Measurements from ENCODE around the gene EXOC8.

The EXOC8 gene

DNA sequence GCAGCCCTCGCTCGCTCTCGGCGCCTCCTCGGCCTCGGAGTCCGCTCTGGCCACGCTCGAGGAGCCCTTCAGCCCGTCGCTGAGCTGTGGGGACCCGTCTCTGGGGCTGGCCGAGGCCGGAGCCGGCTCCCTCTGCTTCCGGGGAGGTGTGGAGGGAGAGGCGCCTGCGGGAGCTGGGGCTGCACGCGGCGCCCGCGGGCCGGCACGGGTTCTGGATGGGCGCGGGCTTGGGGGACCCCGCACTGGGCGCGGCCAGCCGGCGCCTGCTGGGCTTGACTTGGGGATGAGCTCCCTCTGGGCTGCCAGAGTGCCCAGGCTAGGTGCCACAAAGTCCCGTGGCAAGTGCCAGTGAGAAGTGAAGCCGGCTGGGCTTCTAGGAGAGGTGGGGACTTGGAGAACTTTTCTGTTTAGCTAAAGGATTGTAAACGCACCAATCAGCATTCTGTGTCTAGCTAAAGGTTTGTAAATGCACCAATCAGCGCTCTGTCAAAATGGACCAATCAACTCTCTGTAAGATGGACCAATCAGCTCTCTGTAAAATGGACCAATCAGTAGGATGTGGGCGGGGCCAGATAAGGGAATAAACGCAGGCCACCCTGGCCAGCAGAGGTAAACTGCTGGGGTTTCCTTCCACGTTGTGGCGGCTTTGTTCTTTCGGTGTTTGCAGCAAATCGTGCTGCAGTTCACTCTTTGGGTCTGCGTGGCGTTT is 20.2 kb downstream of the EXOC8 start:
- no peak overlapping the region for H3K4me3 ChIP-seq (ENCODE audit: low read length)
- TF ChIP-seq, protein P1, sequence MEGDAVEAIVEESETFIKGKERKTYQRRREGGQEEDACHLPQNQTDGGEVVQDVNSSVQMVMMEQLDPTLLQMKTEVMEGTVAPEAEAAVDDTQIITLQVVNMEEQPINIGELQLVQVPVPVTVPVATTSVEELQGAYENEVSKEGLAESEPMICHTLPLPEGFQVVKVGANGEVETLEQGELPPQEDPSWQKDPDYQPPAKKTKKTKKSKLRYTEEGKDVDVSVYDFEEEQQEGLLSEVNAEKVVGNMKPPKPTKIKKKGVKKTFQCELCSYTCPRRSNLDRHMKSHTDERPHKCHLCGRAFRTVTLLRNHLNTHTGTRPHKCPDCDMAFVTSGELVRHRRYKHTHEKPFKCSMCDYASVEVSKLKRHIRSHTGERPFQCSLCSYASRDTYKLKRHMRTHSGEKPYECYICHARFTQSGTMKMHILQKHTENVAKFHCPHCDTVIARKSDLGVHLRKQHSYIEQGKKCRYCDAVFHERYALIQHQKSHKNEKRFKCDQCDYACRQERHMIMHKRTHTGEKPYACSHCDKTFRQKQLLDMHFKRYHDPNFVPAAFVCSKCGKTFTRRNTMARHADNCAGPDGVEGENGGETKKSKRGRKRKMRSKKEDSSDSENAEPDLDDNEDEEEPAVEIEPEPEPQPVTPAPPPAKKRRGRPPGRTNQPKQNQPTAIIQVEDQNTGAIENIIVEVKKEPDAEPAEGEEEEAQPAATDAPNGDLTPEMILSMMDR (conservative IDR thresholded peaks at IDR 0.05; ENCODE audit: low read depth, low read length), result no peak
- DNase-seq (ENCODE audit: low read depth), result no peak

DNA sequence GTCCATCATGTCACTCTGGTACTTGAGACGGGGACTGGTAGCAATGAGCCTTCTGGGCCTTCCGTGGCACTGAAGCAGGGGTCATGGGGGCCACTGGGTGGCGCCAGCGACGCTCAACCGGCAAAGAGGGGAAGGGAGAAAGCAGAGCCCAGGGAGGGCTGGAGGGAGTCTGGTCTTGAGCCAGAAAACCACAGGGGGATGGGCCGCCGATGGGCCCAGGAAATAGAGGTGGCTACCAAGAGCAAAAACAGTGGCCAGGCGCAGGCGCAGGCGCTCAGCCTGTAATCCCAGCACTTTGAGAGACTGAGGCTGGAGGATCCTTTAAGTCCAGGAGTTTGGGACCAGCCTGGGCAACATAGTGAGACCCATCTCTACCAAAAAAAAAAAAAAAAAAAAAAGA is 21.8 kb downstream of the EXOC8 start:
- no peak for DNase-seq (ENCODE audit: low read depth)

DNA sequence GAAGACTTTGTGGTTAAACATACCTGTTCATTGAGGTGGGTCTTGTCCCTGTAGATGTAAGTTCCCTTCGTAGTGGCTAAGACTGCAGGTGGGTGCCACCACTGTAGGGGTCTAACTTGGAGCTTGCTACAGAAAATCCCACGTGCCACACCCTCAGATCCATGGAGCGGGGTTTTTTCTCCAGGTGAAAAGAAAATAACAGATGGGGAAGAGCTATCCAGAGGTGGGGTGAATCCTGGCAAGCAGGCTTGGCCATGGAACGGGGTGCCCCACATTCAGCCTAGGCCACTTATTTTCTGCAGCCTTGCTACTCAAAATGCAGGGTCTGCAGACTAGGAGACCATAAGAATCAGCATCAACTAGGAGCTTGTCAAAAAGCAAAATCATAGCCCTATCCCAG is 24.0 kb downstream of the EXOC8 start:
- no peak overlapping the region for H3K4me3 ChIP-seq (ENCODE audit: low read length)
- TF ChIP-seq, protein P1 (conservative IDR thresholded peaks at IDR 0.05; ENCODE audit: low read depth, low read length), result no peak
- no peak for DNase-seq (ENCODE audit: low read depth)

More for the DNA sequence above, 21.8 kb downstream of the EXOC8 start:
- no peak overlapping the region for H3K4me3 ChIP-seq (ENCODE audit: low read length)
- TF ChIP-seq, protein P1 (conservative IDR thresholded peaks at IDR 0.05; ENCODE audit: low read depth, low read length), result peak; percentile 67

DNA sequence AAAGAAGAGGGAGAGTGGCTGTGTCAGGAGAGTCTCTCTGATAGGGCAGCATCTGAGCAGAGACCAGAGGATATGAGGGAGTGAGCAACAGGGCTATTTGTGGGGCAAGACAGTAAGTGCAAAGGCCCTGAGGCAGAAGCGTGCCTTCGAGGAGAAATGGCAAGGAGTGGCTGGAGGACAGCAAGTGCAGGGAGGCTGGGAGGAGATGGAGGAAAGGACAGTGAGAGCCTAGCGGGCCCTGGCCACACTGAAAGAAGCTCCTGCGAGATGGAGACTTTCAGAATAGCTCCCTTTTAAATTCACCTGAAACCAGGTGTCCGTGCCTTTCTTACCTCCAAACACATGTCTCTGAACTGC is 25.2 kb downstream of the EXOC8 start:
- no peak for DNase-seq (ENCODE audit: low read depth)
- TF ChIP-seq, protein P1 (conservative IDR thresholded peaks at IDR 0.05; ENCODE audit: low read depth, low read length), result no peak
- H3K4me3 ChIP-seq (ENCODE audit: low read length), result no peak overlapping the region

DNA sequence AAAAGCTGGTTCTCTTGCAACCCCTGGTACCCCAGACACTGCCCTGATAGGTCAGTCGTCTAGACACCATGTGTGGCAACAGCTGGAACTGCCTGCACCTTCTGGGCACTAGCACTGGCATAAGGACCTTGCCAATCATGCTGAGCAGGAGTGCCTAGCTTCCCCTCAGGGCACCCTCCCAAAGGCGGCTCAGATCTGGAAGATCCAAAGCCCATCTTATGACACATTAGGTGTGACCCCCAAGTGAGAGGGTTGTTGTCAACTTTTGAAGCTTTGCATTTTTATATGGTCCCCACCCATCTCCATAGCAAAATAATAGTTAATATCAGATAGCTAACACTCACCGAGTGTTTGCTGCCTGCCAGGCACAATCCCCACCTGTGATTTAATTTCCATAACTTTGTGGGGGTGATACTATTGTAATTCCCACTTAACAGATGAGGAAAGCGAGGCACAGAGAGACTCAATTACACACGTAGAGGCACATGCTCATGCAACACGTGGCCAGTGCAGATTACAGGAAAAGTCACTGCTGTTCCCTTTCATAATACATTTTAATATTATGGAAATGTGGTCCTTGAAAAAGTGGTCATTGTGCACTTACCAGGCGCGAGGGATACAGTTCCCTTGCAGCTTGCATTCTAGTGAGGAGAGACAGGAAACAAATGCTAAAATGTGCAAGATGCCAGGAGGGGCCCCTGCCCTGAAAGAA is 25.8 kb downstream of the EXOC8 start:
- no peak overlapping the region for H3K4me3 ChIP-seq (ENCODE audit: low read length)
- no peak for DNase-seq (ENCODE audit: low read depth)
- TF ChIP-seq, protein P1 (conservative IDR thresholded peaks at IDR 0.05; ENCODE audit: low read depth, low read length), result no peak

DNA sequence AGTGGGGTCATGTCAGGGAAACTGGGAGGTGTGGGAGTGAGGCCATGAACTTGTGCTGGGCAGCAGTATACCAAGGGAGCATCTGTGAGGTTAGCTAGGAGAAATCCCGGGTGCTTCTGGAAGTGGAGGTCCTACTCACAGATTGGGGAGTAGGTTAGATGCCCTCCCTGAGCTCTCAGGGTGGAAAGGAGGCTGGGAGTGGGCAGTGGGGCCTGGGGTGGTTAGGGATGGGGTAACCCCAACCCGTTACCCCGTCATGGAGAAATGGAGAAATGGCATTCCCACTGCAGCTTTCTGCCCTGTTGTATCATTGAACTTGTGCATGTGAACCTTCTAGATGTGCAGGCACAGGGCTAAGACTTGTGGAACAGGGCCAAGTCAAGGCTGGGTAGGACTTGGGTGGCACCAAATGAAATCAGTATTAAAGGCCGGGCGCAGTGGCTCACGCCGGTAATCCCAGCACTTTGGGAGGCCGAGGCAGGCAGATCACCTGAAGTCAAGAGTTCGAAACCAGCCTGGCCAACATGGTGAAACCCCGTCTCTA is 27.2 kb downstream of the EXOC8 start:
- no peak overlapping the region for H3K4me3 ChIP-seq (ENCODE audit: low read length)
- no peak for DNase-seq (ENCODE audit: low read depth)
- TF ChIP-seq, protein P1 (conservative IDR thresholded peaks at IDR 0.05; ENCODE audit: low read depth, low read length), result no peak

Data from retinal pigment epithelial cell (primary cell).